Measurements from ENCODE around the gene TTC21A. TPM values are rescaled to one million over a fixed set of nuclear protein-coding genes. Genes with fewer than 3 reads are reported as not detected.

TTC21A gene
- total RNA-seq, 1 donor from 2014 or later: 6.8 TPM

DNA sequence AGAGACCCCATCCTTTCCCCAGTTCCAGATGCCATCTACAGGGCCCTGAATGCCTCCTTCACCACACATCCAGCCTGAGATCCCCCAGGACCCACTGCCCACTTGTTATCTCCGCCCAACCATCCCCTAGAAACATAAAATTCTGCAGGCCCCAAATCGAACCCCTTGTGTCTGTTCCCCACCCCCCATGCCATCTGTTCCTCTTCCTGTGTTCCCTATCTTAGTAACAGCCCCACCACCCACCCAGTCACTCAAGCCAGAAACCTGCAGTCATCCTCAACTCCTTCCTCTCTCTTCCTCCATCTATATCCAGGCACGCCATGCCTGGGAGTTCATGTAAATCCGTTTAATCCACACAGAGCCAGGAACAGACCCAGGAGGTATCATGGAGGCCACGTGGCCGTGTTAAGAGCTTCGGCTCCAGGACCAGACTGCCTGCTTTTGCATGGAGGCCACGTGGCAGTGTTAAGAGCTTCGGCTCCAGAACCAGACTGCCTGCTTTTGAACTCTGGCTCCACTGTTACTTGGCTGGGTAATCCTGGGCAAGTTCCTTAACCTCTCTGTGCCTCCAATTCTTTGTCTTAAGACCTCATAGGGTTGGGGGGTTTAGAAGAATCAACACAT is 41.1 kb downstream of the TTC21A start:
- H3K4me1 Mint-ChIP-seq: peaks cover 71% of the 10 kb centered on the region
- no peak for DNase-seq (ENCODE audit: low read depth, low spot score)

DNA sequence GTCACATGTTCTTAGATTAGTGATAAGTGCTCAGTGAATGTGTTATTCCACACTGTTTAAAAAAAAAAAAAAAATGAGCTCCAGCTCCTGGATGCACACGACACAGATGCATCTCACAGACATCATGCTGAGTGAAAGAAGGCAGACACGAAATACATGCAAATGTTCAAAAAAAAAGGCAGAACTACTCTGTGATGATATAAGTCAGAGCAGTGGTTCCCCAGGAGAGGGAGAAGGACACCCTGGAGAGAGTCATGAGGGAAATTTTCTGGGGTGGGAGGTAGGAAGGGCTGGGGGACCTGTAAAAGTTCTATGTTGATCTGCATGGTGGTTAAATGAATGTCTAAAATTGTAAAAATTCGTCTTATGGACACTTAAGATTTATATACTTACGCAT is 41.6 kb downstream of the TTC21A start:
- Mint-ChIP-seq H3K4me1 (peaks cover 71% of the 10 kb centered on the region), H3K4me3 (peak overlapping the region; percentile 50), H3K36me3 (ENCODE audit: low read depth) (no peaks in the 10 kb centered on the region), H3K27ac (ENCODE audit: unreplicated experiment) (peak overlapping the region; percentile 68), H3K27me3 (ENCODE audit: low read depth) (peaks cover 18% of the 10 kb centered on the region), H3K9me3 (no peaks in the 10 kb centered on the region)
- TF ChIP-seq, protein P1, sequence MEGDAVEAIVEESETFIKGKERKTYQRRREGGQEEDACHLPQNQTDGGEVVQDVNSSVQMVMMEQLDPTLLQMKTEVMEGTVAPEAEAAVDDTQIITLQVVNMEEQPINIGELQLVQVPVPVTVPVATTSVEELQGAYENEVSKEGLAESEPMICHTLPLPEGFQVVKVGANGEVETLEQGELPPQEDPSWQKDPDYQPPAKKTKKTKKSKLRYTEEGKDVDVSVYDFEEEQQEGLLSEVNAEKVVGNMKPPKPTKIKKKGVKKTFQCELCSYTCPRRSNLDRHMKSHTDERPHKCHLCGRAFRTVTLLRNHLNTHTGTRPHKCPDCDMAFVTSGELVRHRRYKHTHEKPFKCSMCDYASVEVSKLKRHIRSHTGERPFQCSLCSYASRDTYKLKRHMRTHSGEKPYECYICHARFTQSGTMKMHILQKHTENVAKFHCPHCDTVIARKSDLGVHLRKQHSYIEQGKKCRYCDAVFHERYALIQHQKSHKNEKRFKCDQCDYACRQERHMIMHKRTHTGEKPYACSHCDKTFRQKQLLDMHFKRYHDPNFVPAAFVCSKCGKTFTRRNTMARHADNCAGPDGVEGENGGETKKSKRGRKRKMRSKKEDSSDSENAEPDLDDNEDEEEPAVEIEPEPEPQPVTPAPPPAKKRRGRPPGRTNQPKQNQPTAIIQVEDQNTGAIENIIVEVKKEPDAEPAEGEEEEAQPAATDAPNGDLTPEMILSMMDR (conservative IDR thresholded peaks at IDR 0.05): no peak
- no peak for DNase-seq (ENCODE audit: low read depth, low spot score)

More for the DNA sequence above, 41.1 kb downstream of the TTC21A start:
- H3K9me3 Mint-ChIP-seq: no peaks in the 10 kb centered on the region
- H3K27ac Mint-ChIP-seq (ENCODE audit: unreplicated experiment): peak overlapping the region; percentile 96
- TF ChIP-seq, protein P1 (conservative IDR thresholded peaks at IDR 0.05): no peak
- H3K36me3 Mint-ChIP-seq (ENCODE audit: low read depth): no peaks in the 10 kb centered on the region
- H3K4me3 Mint-ChIP-seq: peak overlapping the region; percentile 28
- peaks cover 18% of the 10 kb centered on the region for H3K27me3 Mint-ChIP-seq (ENCODE audit: low read depth)

DNA sequence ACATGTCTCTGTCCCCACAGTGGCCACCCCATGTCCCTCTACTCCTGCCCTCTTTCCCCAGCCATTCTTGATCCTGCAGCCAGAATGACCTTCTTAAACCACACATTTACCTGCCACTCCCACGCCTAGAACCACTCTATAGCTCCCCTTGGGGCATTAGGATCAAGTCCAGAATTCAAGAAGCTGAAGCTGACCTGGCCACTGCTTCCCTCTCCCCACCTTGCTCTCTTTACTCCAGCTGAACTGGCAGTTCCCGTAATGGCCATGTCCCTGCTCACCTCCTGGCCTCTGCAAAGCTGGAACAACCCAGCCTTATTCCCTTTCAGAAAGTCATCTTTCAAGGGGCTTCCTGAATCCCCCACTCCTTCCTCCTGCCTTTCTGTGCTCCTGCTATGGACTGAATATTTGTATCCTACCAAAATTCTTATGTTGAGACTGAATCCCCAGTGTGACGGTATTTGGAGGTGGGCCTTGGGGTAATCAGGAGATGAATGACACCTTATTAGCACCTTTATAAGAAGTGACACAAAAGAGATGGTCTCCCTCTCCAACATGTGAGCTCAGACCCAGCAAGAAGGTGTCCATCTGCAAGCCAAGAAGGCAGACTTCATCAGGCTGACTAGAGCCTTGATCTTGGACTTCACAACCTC is 42.1 kb downstream of the TTC21A start:
- Mint-ChIP-seq H3K4me1 (peaks cover 76% of the 10 kb centered on the region), H3K9me3 (no peaks in the 10 kb centered on the region), H3K36me3 (ENCODE audit: low read depth) (no peaks in the 10 kb centered on the region), H3K27ac (ENCODE audit: unreplicated experiment) (no peak overlapping the region), H3K4me3 (peak overlapping the region; percentile 83), H3K27me3 (ENCODE audit: low read depth) (peaks cover 22% of the 10 kb centered on the region)
- TF ChIP-seq, protein P1 (conservative IDR thresholded peaks at IDR 0.05): no peak
- DNase-seq (ENCODE audit: low read depth, low spot score): no peak

DNA sequence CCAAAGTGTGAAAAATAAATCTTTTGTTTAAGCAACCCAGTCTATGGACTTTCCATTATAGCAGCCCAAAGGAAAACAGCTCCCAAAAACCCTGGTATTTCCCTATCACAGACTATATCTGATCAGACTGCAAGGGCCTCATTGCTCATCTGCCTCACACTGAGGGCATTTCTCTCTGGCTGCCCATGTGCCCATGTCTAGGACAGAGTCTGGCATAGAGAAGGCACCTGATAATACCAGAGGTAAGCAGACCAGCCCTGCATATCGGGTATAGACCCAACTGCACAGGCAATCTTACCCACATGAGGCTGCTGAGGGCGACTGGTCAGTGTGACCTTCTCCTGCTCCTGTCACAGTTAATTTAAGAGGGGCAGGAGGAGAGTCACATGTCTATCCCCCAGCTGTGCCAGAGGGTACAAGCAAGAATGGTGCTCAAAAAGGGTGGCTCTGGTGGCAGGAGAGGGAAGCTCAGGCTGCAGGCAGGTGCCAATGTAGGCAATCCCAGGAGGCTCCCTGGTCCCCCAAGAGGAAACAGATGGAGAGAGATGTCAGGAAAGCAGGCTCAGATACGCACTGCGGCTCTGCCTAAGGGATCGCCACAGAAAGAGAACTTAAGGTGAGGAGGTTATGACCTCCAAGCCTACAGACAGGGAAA is 42.8 kb downstream of the TTC21A start:
- Mint-ChIP-seq H3K27me3 (ENCODE audit: low read depth) (peaks cover 23% of the 10 kb centered on the region), H3K4me3 (peak overlapping the region; percentile 83), H3K4me1 (peaks cover 77% of the 10 kb centered on the region), H3K9me3 (no peaks in the 10 kb centered on the region), H3K36me3 (ENCODE audit: low read depth) (no peaks in the 10 kb centered on the region), H3K27ac (ENCODE audit: unreplicated experiment) (peak overlapping the region; percentile 64)
- TF ChIP-seq, protein P1 (conservative IDR thresholded peaks at IDR 0.05): peak; percentile 27
- no peak for DNase-seq (ENCODE audit: low read depth, low spot score)

DNA sequence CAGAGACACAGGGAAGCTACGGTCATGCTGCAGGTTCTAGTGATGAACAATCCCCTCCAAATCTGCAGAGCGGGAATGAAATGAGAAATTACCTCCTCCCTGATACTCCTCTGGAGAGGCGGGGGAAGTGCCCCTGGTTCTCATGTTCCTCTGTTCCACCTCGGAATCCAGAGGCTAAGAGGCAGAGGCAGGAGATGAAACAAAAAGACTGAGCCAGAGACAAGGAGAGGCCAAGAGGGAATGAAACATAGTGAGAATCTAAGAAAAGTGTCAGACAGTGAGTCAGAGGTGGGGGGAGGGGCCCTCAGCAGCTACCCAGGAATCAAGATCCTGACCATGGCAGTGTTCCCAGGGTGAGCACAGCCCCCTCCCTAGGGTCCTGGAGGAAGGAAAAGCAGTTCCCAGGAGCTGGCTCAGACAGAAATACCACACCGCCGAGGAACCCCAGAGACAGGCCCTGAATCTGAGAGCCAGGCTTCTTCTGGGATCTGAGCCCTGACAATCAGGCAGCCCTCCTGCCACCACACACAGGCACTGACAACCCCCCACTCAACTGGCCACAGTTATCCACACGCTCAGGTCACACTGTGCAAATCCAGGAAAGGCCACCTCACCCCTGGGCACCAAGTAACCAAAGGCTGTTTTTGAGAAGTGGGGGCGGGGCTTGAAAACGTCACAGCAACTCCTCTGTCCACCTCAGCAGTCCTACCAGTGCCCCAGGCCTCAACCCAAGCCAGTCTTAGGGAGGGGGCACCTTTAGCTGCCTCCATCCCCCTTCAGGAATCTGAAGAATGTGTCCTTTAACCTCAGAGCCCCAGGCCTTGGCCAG is 43.5 kb downstream of the TTC21A start:
- peaks cover 74% of the 10 kb centered on the region for H3K4me1 Mint-ChIP-seq
- no peak for DNase-seq (ENCODE audit: low read depth, low spot score)
- peak overlapping the region; percentile 64 for H3K27ac Mint-ChIP-seq (ENCODE audit: unreplicated experiment)

More for the DNA sequence above, 43.5 kb downstream of the TTC21A start:
- TF ChIP-seq, protein P1 (conservative IDR thresholded peaks at IDR 0.05): no peak
- H3K4me3 Mint-ChIP-seq: peak overlapping the region; percentile 83
- H3K27me3 Mint-ChIP-seq (ENCODE audit: low read depth): peaks cover 26% of the 10 kb centered on the region
- no peaks in the 10 kb centered on the region for H3K9me3 Mint-ChIP-seq
- no peaks in the 10 kb centered on the region for H3K36me3 Mint-ChIP-seq (ENCODE audit: low read depth)
